Activated naive CD8-positive, alpha-beta T cell treated with anti-CD3 and anti-CD28 coated beads for 36 hours (primary cell): ENCODE data around the gene TFAP2C. TPM values are rescaled to one million over a fixed set of nuclear protein-coding genes. Genes with fewer than 3 reads are reported as not detected.

Experiments used
- DNase-seq: peaks from one replicate; pipeline ENCODE4 v3.0.0; 2021
- H3K27ac Mint-ChIP-seq: one replicate; pipeline ENCODE4 v1.8.0; 2022; ENCODE audit warnings: mild to moderate bottlenecking, moderate library complexity, mixed read lengths
- H3K27me3 Mint-ChIP-seq: one replicate; pipeline ENCODE4 v1.8.0; 2022; ENCODE audit warnings: mild to moderate bottlenecking, mixed read lengths
- H3K36me3 Mint-ChIP-seq: one replicate; pipeline ENCODE4 v1.8.0; 2021; ENCODE audit warnings: mild to moderate bottlenecking, mixed read lengths
- H3K4me1 Mint-ChIP-seq: one replicate; pipeline ENCODE4 v1.8.0; 2021; ENCODE audit warnings: mixed read lengths
- H3K4me3 Mint-ChIP-seq: one replicate; pipeline ENCODE4 v1.8.0; 2022; ENCODE audit warnings: mild to moderate bottlenecking, moderate library complexity, mixed read lengths
- H3K9me3 Mint-ChIP-seq: one replicate; pipeline ENCODE4 v1.8.0; 2022; ENCODE audit warnings: mixed read lengths
- total RNA-seq, 2 experiments: library from RNA; stranded (reverse); gene quantifications; one replicate each; pipeline ENCODE4 v1.2.3, GENCODE V29; 2021

The TFAP2C gene
- total RNA-seq: not detected

DNA sequence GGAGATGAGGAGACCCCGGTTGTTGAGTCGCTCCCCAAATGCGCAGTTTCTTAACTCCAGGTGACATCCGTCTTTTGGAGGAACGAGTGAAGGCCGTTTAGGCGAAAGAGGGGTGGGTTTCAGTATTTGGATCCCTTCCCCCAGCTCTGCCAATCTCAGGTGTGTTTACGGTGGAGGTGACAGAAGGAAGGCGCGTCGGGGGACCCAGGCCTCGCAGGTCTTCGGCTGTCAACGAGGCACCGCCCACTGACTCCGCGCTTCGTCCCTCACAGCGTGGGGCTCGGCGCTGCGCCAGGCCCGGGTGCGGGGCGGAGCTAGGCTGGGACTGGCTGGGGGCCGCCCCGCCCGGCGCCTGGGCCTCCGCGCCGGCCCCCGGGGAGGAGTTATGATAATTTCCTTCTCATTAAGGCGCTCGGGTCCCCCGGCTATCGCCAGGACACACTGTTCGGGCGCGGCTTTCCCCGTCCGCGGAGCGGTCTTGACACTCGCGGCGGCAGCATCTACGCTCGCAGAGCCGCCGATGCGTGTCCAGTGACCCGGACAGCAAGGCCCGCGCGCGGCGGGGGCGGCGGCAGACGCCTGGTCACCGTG, at the start of gene TFAP2C:
Gene TFAP2C, plus strand, starts transcription at position 434 of the 591 bp plus-strand sequence. CDS start 239 bp downstream, outside the sequence.
- H3K27me3 Mint-ChIP-seq: peaks cover 97% of the 10 kb centered on the region
- H3K4me1 Mint-ChIP-seq: peaks cover 9% of the 10 kb centered on the region
- peak; percentile 62 for DNase-seq
- peak within 1 kb of the TSS; percentile 11 for H3K4me3 Mint-ChIP-seq
- no peak within 1 kb of the TSS for H3K27ac Mint-ChIP-seq
- no peaks in the 10 kb centered on the region for H3K9me3 Mint-ChIP-seq
- no peaks in the 10 kb centered on the region for H3K36me3 Mint-ChIP-seq

DNA sequence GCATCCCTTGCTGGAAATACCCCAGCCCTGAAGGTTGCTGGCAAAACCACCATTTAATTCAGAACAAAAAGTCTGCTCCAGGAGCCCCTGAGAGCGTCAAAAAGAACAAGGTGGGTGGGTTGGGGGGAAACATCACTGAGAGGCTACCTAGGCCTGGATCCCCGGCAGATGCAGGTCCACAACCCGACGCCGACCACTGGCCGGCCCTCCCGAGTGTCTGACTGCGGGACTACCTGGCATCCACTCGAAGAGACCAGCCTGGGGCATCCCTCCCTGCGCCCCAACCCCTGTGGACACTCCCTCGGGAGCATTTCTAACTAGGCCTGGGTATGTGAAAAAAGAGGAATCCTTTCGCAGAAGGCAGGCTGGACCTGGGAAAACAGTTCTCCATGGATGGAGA, 48.9 kb upstream of the TFAP2C start:
- DNase-seq: no peak
- Mint-ChIP-seq H3K36me3 (no peaks in the 10 kb centered on the region), H3K4me1 (no peaks in the 10 kb centered on the region), H3K4me3 (no peak overlapping the region), H3K27ac (no peak overlapping the region), H3K27me3 (peaks cover 12% of the 10 kb centered on the region), H3K9me3 (no peaks in the 10 kb centered on the region)

DNA sequence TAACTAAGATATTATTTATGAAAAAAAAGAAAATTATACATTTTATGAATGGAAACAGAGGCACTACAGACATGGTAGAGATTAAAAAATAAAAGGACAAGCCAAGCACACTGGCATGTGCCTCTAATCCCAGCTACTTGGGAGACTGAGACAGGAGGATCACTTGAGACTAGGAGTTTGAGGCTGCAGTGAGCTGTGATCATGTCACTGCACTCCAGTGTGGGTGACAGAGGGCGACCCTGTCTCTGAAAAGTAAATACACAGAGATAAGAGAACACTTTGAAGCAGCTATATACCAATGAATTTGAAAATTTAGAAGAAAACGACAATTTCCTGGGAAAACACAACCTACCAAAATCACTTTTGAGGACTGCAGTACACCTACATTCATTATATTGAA, 47.4 kb upstream of the TFAP2C start:
- DNase-seq: no peak
- Mint-ChIP-seq H3K27ac (no peak overlapping the region), H3K36me3 (no peaks in the 10 kb centered on the region), H3K27me3 (peaks cover 5% of the 10 kb centered on the region), H3K4me1 (no peaks in the 10 kb centered on the region), H3K9me3 (no peaks in the 10 kb centered on the region), H3K4me3 (no peak overlapping the region)

DNA sequence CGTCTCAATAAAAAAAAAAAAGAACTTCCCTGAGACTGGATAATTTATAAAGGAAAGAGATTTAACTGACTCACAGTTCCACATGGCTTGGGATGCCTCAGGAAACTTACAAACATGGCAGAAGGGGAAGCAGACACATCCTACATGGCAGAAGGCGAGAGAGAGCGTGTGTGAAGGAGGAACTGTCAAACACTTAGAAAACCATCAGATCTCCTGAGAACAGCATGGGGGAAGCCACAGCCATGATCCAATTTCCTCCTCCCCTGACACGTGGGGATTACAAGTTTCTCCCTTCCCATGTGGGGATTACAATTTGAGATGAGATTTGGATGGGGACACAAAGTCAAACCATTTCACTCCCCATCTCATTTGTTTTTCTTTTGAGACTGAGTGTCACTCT, 46.6 kb upstream of the TFAP2C start:
- H3K9me3 Mint-ChIP-seq: no peaks in the 10 kb centered on the region
- no peak overlapping the region for H3K4me3 Mint-ChIP-seq
- H3K27me3 Mint-ChIP-seq: peaks cover 5% of the 10 kb centered on the region
- no peak overlapping the region for H3K27ac Mint-ChIP-seq
- no peaks in the 10 kb centered on the region for H3K36me3 Mint-ChIP-seq
- no peaks in the 10 kb centered on the region for H3K4me1 Mint-ChIP-seq
- no peak for DNase-seq

DNA sequence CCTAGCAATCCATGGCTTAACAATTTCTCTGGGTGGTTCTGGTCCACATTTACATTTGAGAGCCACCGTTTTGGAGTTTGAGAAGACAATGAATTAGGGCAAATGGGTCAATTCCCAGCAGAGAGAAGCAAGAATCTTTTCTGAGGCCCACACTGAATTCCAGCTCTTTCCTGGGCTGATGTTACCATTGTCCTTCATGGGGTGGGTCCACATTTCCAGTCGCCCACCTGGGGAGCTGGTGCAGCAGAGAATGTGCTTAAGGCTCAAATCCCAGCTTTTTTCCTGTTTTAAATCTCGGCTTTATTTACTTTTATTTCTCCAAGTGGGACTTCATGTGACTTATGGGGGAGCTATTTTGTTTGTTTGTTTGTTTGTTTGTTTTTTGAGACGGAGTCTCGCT, 44.2 kb upstream of the TFAP2C start:
- H3K36me3 Mint-ChIP-seq: no peaks in the 10 kb centered on the region
- no peak for DNase-seq

DNA sequence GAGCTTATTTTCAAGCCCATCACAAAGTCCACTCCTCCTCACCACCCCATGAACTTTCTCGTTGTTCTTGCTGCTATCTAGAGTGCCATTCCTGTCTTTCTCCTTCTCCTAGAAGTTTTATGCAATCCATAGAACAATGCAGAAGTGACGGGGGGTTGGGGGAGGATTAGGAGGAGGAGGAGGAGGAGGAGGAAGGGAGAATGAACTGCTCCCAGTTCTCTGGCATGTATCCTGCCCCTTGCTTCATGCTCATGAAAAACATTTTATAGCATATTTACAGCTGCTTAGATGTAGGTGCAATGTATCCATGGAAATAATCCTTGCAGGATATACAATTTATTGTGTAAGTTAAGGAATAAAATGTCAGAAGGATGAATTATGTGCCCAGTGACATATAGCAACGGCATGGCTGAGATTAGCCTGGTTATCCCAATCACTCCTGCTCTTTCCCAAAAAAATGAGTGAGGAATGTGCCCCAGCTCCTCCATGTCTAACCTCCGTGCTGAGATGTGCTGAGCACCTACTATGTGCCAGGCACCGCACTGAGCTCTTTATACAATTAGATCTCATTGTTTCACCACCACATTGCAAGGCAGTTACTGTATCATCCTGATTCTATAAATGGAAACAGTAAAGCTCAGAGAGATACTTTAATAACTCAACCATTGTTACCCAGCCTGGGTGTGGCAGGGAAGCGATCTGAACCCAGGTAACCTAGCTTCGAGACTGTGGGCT, 41.6 kb upstream of the TFAP2C start:
- H3K36me3 Mint-ChIP-seq: no peaks in the 10 kb centered on the region
- DNase-seq: no peak
- no peaks in the 10 kb centered on the region for H3K4me1 Mint-ChIP-seq
- no peak overlapping the region for H3K27ac Mint-ChIP-seq
- peaks cover 5% of the 10 kb centered on the region for H3K27me3 Mint-ChIP-seq
- H3K9me3 Mint-ChIP-seq: no peaks in the 10 kb centered on the region
- H3K4me3 Mint-ChIP-seq: no peak overlapping the region

More for the DNA sequence above, 44.2 kb upstream of the TFAP2C start:
- H3K27ac Mint-ChIP-seq: no peak overlapping the region
- H3K4me1 Mint-ChIP-seq: no peaks in the 10 kb centered on the region
- peaks cover 5% of the 10 kb centered on the region for H3K27me3 Mint-ChIP-seq
- no peak overlapping the region for H3K4me3 Mint-ChIP-seq
- H3K9me3 Mint-ChIP-seq: no peaks in the 10 kb centered on the region

DNA sequence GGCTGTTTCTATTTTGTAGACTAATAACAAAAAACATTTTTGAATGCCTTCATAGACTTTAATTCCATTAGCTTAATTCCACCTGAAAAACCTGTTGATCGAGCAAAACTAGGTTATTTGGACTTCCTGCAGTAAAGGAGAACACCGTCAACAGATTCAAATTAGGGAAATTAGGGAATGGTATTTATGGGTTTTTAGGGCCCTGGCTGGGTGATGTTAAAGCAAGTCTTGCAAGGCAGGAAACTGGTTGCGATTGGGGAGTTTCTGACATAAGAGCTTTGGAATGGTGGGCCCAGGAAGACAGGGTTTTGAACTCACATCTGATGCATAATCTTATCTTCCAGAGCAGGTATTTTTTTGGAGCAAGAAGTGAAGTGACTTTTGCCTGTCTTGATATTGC, 40.1 kb upstream of the TFAP2C start:
- Mint-ChIP-seq H3K4me1 (no peaks in the 10 kb centered on the region), H3K27ac (no peak overlapping the region), H3K36me3 (no peaks in the 10 kb centered on the region), H3K27me3 (no peaks in the 10 kb centered on the region), H3K4me3 (no peak overlapping the region), H3K9me3 (no peaks in the 10 kb centered on the region)
- no peak for DNase-seq

DNA sequence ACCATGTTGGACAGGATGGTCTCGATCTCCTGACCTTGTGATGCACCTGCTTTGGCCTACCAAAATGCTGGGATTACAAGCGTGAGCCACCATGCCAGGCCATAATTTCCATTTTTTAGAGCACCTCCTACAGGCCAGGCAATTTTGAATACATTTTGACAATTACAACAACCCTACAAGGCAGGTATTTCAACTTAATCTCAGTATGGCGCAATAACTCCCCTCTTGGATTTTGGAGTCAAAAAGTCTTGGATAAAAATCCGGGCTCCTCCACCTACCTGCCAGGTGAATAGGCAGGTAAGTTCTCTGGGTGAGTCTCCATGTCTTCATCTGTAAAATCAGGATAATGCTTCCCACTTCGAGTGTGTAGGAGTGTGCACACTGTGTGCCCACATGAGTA, 39.5 kb upstream of the TFAP2C start:
- H3K4me3 Mint-ChIP-seq: no peak overlapping the region
- no peak overlapping the region for H3K27ac Mint-ChIP-seq
- no peaks in the 10 kb centered on the region for H3K27me3 Mint-ChIP-seq
- DNase-seq: no peak
- no peaks in the 10 kb centered on the region for H3K4me1 Mint-ChIP-seq
- H3K36me3 Mint-ChIP-seq: no peaks in the 10 kb centered on the region
- H3K9me3 Mint-ChIP-seq: no peaks in the 10 kb centered on the region

DNA sequence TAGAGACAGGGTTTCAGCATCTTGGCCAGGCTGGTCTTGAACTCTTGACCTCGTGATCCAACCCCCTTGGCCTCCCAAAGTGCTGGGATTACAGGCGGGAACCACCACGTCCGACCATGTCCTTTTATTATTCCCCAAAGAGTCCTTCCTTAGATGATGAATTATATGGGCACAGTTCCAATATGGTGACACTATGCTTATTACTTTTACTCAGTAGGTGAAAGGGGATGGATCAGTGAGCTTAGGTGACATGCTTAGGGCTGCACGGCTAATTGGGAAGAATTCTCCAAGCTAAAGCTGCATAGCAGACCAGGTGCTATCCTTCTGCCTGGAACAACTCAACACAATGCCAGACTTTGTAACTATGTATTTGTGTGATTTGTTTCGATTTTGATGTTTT, 38.2 kb upstream of the TFAP2C start:
- Mint-ChIP-seq H3K27me3 (no peaks in the 10 kb centered on the region), H3K36me3 (no peaks in the 10 kb centered on the region), H3K27ac (no peak overlapping the region), H3K4me1 (no peaks in the 10 kb centered on the region), H3K4me3 (no peak overlapping the region), H3K9me3 (no peaks in the 10 kb centered on the region)
- no peak for DNase-seq

DNA sequence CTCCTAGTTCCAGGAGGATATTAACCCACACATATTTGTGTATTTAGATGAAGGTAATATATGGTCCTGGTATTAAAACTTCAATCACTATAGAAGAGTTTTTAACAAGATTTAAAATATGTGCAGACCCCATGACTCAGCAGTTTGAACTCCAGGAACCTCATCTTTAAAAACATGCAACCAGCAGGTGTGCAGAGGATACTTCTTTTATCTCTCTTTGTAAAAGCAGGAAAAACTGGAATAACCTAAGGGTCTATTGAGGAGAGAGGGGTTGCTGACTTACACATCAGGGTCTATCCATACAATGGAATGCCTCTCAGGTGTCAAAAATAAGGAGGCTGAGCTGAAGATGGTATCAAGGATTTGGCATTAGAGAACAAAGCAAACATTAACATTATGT, 36.9 kb upstream of the TFAP2C start:
- no peaks in the 10 kb centered on the region for H3K9me3 Mint-ChIP-seq
- no peak overlapping the region for H3K27ac Mint-ChIP-seq
- DNase-seq: no peak
- H3K36me3 Mint-ChIP-seq: no peaks in the 10 kb centered on the region
- H3K4me3 Mint-ChIP-seq: no peak overlapping the region
- H3K4me1 Mint-ChIP-seq: no peaks in the 10 kb centered on the region
- H3K27me3 Mint-ChIP-seq: no peaks in the 10 kb centered on the region

DNA sequence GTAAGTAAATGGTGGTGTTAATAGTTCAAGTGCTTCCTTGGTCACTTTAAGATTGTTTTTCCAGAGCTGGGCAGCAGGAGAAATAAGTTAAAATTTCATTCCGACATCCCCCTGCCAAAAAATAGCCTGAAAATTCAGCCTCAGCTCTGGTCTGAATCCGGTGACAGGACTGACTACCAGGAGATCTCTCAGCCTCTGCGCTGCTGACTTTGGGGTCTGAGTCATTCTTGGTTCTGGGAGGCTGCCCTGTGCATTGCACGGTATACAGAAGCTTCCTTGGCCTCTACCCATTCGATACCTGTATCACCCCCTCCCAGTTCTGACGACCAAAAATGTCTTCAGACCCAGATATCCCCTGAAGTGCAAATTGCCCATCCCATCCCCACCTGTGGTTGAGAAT, 36.3 kb upstream of the TFAP2C start:
- Mint-ChIP-seq H3K27ac (no peak overlapping the region), H3K4me1 (no peaks in the 10 kb centered on the region), H3K27me3 (no peaks in the 10 kb centered on the region), H3K9me3 (no peaks in the 10 kb centered on the region), H3K36me3 (no peaks in the 10 kb centered on the region), H3K4me3 (no peak overlapping the region)
- DNase-seq: no peak

DNA sequence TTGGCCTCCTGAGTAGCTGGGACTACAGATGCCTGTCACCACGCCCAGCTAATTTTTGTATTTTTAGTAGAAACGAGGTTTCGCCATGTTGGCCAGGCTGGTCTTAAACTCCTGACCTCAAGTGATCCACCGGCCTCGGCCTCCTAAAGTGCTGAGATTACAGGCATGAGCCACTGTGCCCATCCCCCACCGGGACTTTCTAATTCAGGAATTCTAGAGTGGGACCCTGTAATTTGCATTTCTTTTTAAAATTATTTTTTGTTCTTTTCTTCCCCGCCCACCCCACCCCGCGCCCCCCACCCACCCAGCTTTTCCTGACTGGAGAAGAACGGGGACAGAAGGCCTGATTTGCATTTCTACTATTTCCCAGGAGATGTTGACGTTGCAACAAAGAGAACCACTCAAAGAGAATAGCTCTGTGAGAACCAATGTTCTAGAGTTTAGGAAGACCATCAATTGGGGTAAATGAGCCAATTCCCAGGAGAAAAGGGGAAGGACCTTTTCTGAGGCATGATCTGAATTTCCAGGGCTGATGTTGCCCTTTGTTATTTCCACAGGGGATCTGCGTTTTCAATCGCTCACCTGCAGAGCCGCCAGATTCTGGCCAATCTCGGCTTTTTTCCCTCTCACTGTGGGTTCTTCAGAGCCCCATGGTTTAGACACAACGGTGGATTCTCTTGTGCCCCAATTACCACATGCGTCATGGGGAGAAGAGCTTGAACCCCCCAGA, 33.2 kb upstream of the TFAP2C start:
- Mint-ChIP-seq H3K4me1 (no peaks in the 10 kb centered on the region), H3K27me3 (no peaks in the 10 kb centered on the region), H3K27ac (no peak overlapping the region)

DNA sequence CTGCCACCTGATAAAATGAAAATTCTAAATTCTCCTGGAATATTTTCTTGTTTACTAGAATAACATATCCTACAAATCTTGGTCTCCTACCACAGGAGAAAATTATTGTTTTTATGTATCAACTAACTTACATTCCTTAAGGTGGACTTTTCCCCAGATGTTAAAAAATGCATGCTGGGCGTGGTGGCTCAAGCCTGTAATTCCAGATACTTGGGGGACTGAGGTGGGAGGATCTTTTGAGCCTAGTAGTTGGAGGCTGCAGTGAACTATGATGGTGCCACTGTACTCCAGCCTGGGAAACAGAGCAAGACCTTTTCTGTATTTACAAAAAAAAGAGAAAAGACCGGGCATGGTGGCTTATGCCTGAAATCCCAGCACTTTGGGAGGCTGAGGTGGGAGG, 27.9 kb upstream of the TFAP2C start:
- DNase-seq: no peak
- H3K4me1 Mint-ChIP-seq: no peaks in the 10 kb centered on the region
- no peaks in the 10 kb centered on the region for H3K9me3 Mint-ChIP-seq
- H3K36me3 Mint-ChIP-seq: no peaks in the 10 kb centered on the region
- H3K27me3 Mint-ChIP-seq: no peaks in the 10 kb centered on the region
- no peak overlapping the region for H3K27ac Mint-ChIP-seq
- H3K4me3 Mint-ChIP-seq: no peak overlapping the region

More for the DNA sequence above, 33.2 kb upstream of the TFAP2C start:
- Mint-ChIP-seq H3K4me3 (no peak overlapping the region), H3K36me3 (no peaks in the 10 kb centered on the region), H3K9me3 (no peaks in the 10 kb centered on the region)
- DNase-seq: no peak

DNA sequence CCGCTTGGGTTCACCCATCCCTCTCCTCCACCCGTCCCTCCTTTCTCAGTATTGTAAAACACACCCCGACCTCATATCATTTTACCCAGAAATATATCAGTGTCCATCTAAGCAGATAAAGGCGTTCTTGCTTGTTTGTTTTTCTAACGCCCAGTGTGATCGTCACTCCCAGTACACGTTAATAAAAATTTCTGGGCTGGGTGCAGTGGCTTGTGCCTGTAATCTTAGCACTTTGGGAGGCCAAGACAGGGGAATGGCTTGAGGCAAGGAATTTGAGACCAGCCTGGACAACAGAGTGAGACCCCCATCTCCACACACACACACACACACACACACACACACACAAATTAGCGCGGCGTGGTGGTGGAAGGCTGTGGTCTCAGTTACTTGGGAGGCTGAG, 24.4 kb upstream of the TFAP2C start:
- no peak for DNase-seq
- Mint-ChIP-seq H3K27ac (no peak overlapping the region), H3K4me3 (no peak overlapping the region), H3K27me3 (no peaks in the 10 kb centered on the region), H3K9me3 (no peaks in the 10 kb centered on the region), H3K36me3 (no peaks in the 10 kb centered on the region), H3K4me1 (no peaks in the 10 kb centered on the region)

DNA sequence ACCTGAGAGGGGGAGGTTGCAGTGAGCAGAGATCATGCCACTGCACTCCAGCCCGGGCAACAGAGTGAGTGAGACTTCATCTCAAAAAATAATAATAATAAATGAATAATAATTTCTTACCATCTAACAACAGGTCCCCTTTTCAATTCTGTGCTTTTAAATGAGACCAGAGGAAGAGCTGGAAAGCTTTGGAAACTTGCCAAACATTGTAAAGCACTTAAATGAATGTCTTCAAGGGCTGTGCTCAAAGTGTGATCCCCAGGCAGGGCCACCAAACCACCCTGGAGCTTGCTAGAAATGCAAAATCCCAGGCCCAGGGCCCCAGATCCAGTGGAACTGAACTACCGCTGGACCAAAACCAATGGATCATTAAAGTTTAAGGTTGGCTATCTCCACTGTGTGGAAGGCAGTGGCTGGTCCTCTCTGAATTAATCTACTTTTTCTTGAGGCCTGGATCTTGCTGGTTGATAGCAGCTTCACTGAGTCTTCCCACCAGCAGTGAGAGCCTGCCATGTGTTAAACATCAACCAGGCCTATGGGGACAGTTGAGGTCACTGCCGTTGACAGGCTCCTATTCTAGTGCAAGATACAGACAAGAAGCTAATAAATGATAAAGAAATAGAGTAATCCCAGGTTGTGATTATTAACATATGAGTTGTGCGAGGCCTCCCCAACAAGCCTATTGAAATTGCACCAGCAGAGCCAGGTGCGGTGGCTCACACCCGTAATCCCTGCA, 23.7 kb upstream of the TFAP2C start:
- DNase-seq: no peak
- no peaks in the 10 kb centered on the region for H3K9me3 Mint-ChIP-seq
- no peaks in the 10 kb centered on the region for H3K27me3 Mint-ChIP-seq
- no peaks in the 10 kb centered on the region for H3K4me1 Mint-ChIP-seq
- no peak overlapping the region for H3K4me3 Mint-ChIP-seq
- no peak overlapping the region for H3K27ac Mint-ChIP-seq
- H3K36me3 Mint-ChIP-seq: no peaks in the 10 kb centered on the region
